WERI-Rb-1 (cell line): ENCODE measurements around the gene HDAC4.

Experiments
- DNase-seq: peaks from one replicate; pipeline ENCODE4 v3.0.0-alpha.2; 2020
- H3K27ac ChIP-seq: fragments of 250-450 bp; sonication (Bioruptor Pico); 2 replicates; pipeline ENCODE4 v1.5.1; 2020; ENCODE audit warnings: mild to moderate bottlenecking, moderate library complexity
- H3K27me3 ChIP-seq: fragments of 250-450 bp; sonication (Bioruptor Pico); 2 replicates; pipeline ENCODE4 v1.5.1; 2021; ENCODE audit warnings: mild to moderate bottlenecking, low read depth, moderate library complexity; ENCODE audit not compliant: insufficient read depth, severe bottlenecking
- H3K36me3 ChIP-seq: fragments of 250-450 bp; sonication (Bioruptor Pico); 2 replicates; pipeline ENCODE4 v1.5.1; 2020; ENCODE audit warnings: mild to moderate bottlenecking, moderate library complexity
- H3K4me3 ChIP-seq: 2 replicates; pipeline ENCODE4 v1.5.1; 2011; ENCODE audit warnings: low read depth, mild to moderate bottlenecking, control low read depth, low read length
- H3K9me3 ChIP-seq: fragments of 250-450 bp; sonication (Bioruptor Pico); 2 replicates; pipeline ENCODE4 v1.5.1; 2021; ENCODE audit warnings: mild to moderate bottlenecking, moderate library complexity; ENCODE audit not compliant: severe bottlenecking
- TF ChIP-seq, protein P1 (sequence below): IDR thresholded peaks from 2 replicates; pipeline ENCODE4 v1.5.1; 2011; ENCODE audit warnings: low read depth, mild to moderate bottlenecking, control low read depth, inconsistent platforms, low read length

Gene HDAC4

DNA sequence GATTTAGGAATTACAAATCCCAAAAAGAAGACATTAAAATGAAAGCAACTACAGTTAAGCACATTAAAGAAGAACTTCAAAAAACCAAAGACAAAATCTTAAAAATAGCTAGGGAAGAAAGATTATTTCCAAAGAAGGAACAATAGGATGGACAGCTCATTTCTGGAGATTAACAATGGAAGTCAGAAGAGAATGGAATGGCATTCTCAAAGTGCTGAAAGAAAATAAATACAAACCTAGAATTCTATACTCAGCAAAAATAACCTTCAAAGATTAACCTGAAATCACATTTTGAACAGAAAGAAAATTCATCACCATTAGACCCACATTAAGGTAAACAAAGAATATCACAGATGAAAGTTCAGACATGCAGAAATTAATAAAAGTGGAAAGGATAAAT lies 229.2 kb downstream of the HDAC4 start:
- Histone ChIP-seq H3K9me3 (no peaks in the 10 kb centered on the region), H3K36me3 (no peaks in the 10 kb centered on the region; the same call in 1 of the 2 replicates), H3K4me3 (no peak overlapping the region), H3K27ac (no peak overlapping the region), H3K27me3 (no peaks in the 10 kb centered on the region)
- TF ChIP-seq, protein P1, sequence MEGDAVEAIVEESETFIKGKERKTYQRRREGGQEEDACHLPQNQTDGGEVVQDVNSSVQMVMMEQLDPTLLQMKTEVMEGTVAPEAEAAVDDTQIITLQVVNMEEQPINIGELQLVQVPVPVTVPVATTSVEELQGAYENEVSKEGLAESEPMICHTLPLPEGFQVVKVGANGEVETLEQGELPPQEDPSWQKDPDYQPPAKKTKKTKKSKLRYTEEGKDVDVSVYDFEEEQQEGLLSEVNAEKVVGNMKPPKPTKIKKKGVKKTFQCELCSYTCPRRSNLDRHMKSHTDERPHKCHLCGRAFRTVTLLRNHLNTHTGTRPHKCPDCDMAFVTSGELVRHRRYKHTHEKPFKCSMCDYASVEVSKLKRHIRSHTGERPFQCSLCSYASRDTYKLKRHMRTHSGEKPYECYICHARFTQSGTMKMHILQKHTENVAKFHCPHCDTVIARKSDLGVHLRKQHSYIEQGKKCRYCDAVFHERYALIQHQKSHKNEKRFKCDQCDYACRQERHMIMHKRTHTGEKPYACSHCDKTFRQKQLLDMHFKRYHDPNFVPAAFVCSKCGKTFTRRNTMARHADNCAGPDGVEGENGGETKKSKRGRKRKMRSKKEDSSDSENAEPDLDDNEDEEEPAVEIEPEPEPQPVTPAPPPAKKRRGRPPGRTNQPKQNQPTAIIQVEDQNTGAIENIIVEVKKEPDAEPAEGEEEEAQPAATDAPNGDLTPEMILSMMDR, result no peak
- DNase-seq, result no peak

DNA sequence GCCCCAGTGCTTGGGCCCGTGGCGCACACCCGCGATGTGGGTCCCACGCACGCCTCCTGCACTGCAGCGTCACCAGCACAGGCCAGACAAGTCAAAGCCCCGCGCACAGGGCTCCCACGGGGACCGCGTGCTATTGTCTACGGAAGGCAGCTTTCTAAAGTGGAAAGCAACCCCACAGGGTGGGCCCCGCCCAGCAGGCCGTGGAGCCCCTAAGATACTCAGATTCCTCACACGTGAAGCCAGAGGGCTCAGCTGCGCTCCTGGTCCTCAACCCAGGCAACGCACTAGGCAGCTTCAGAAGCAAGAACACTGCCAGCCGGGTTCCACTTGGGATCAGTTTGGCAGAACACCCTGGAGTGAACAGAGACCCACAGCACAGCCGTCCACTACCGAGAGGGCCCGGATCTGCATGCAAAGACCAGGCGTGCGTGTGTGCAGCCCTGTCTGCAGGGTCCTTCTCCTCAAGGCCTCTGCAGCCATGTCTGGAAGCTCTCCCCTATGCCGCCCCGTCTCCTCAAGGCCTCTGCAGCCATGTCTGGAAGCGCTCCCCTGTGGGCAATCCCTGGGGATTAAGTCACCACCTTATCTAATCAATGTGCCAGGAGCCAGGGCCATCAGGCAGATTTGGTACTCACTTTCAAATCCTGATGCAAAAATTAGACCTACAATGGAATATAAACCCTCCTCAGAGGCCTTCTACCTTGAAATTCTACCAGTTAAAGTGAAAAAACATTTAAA lies 231.3 kb downstream of the HDAC4 start:
- no peaks in the 10 kb centered on the region; the same call in 1 of the 2 replicates for H3K36me3 ChIP-seq
- no peak overlapping the region for H3K27ac ChIP-seq
- H3K9me3 ChIP-seq, result no peaks in the 10 kb centered on the region
- no peak for DNase-seq
- no peak overlapping the region for H3K4me3 ChIP-seq
- TF ChIP-seq, protein P1, result no peak
- H3K27me3 ChIP-seq, result no peaks in the 10 kb centered on the region

DNA sequence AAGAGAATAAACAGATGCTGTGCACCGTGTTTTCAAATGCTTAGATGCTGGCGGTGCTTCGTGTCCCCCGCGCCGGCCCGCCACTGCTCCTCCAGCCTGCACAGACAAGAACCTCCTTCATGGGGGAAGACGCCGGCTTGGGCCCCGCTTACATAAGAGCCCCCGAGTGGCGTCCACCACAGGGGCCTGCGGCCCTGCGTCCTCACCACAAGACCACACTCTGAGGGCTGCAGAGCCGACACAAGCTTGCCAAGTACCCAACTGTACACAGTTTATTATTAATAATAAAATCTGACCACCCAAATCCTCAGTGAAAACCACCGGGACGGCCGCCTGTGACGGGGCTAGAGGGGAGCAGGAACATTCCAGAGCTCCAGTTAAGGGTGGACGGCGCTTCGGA lies 232.2 kb downstream of the HDAC4 start:
- H3K9me3 ChIP-seq, result no peaks in the 10 kb centered on the region
- H3K27ac ChIP-seq, result no peak overlapping the region
- H3K27me3 ChIP-seq, result no peaks in the 10 kb centered on the region
- no peak overlapping the region for H3K4me3 ChIP-seq
- TF ChIP-seq, protein P1, result no peak
- DNase-seq, result no peak
- no peaks in the 10 kb centered on the region for H3K36me3 ChIP-seq

DNA sequence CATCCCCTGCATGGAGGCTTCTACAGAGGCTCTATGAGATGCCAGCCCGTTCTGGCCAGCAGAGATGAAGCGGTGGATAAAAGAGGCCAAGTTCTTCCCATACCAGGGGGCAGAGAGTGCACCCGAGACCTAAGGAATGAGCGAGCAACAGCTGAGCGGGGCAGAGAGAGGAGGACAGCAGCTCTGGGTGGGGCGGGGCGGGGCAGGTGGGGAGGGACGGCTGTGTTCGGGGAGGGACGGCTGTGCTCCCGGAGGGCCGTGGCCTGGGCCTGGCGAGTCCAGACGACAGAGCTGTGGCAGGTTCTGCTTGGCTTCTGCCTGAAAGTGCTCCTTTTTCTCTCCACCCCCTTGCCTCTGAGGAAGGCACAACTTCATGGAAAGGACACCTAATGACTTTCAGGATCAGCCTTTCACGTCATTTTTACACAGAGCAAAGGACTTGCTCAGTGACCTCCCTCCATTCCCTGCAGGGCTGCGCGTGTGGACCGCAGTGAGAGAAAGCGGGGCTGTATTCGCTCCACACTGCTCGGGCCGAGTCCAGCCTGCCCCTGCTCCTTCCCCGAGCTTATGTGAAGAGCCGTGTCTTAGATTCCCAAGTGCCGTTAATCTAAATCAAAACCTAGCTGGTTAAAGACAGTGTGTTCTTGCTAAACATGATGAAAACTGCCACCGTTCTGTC lies 232.9 kb downstream of the HDAC4 start:
- Histone ChIP-seq H3K4me3 (no peak overlapping the region), H3K27me3 (no peaks in the 10 kb centered on the region), H3K9me3 (no peaks in the 10 kb centered on the region), H3K27ac (no peak overlapping the region), H3K36me3 (no peaks in the 10 kb centered on the region)
- DNase-seq, result no peak
- TF ChIP-seq, protein P1, result no peak

DNA sequence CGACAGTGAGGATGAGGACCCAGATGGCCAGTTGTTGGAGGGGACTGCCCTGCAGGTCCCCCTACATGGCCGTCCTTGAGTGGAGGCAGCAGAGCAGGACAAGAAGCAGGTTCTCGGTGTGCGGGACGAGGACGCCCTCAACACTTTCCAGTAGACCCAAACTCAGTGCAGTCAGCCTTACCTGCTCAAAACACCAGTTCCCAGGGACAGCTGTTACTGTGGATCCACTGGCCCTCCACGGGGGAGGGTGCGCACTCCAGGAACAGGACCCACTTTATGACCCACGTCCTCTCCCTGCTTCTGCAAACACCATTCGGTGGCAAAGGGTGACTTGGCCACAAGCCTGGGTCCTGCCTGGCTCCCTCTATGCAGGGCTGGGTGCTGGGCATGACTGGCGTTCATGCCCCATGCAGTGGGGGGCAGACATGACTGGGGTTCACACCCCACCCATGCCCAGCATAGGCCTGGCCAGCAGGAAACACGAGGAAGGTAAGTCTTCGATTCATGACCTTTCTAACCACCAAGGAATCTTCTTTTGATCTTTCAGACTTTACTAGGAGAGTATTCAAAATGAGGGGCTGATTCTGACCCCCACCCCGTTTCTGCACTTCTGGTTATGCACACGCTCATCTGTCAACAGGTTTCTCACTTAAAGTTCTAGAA lies 233.7 kb downstream of the HDAC4 start:
- Histone ChIP-seq H3K4me3 (no peak overlapping the region), H3K9me3 (no peaks in the 10 kb centered on the region), H3K27ac (no peak overlapping the region), H3K36me3 (no peaks in the 10 kb centered on the region), H3K27me3 (no peaks in the 10 kb centered on the region)
- DNase-seq, result no peak
- TF ChIP-seq, protein P1, result no peak
